MV-4-11 (cell line): Measurements from ENCODE around the gene BMERB1.

Source experiments
- DNase-seq: peaks from one replicate; lab custom pipeline; 2025; lab: John Stamatoyannopoulos, UW

Gene BMERB1

GRCh38 chr16:15498427-15499175, 64.2 kb downstream of the BMERB1 start:
- no peak for DNase-seq

GRCh38 chr16:15502041-15502725, 67.8 kb downstream of the BMERB1 start:
- peak; percentile 56 for DNase-seq

- no peak for DNase-seq
Observed at GRCh38 chr16:15506441-15506840, 72.1 kb downstream of the BMERB1 start.

- DNase-seq = no peak
Observed at GRCh38 chr16:15507301-15507958, 73.0 kb downstream of the BMERB1 start.

GRCh38 chr16:15507959-15508627, 73.7 kb downstream of the BMERB1 start:
- DNase-seq = no peak

- no peak for DNase-seq
Observed at GRCh38 chr16:15509051-15509592, 74.7 kb downstream of the BMERB1 start.

GRCh38 chr16:15509593-15510535, 75.5 kb downstream of the BMERB1 start:
- peak; percentile 63 for DNase-seq

GRCh38 chr16:15510992-15511391, 76.6 kb downstream of the BMERB1 start:
- DNase-seq = no peak

GRCh38 chr16:15511759-15512487, 77.5 kb downstream of the BMERB1 start:
- no peak for DNase-seq

- no peak for DNase-seq
Observed at GRCh38 chr16:15513156-15513555, 78.8 kb downstream of the BMERB1 start.

GRCh38 chr16:15515992-15516391, 81.6 kb downstream of the BMERB1 start:
- DNase-seq = no peak

- no peak for DNase-seq
Observed at GRCh38 chr16:15516609-15517008, 82.2 kb downstream of the BMERB1 start.

GRCh38 chr16:15517743-15518377, 83.5 kb downstream of the BMERB1 start:
- no peak for DNase-seq

- DNase-seq = no peak
Observed at GRCh38 chr16:15518381-15519351, 84.3 kb downstream of the BMERB1 start.

GRCh38 chr16:15519790-15520189, 85.4 kb downstream of the BMERB1 start:
- no peak for DNase-seq

- no peak for DNase-seq
Observed at GRCh38 chr16:15521390-15521757, 87.0 kb downstream of the BMERB1 start.

- DNase-seq = no peak
Observed at GRCh38 chr16:15521758-15522509, 87.5 kb downstream of the BMERB1 start.

GRCh38 chr16:15523092-15523541, 88.7 kb downstream of the BMERB1 start:
- DNase-seq = peak; percentile 63
